Skin epidermis (tissue), 12 donors: ENCODE results near the gene CDIPT.
"Not testable (repeated sequence)": the region's sequence is repeated elsewhere in the genome, so short reads cannot be mapped to it uniquely, and the experiment has no call there.

Experiments used
- H3K27ac ChIP-seq, 21 experiments: fragments of 200-600 bp; sonication (generic) in 11 of 21; one replicate each; pipeline ENCODE4 v1.5.0; 2020; ENCODE audit warnings: mild to moderate bottlenecking in 3 of 21, inconsistent platforms in 2 of 21, moderate library complexity in 2 of 21
- H3K4me3 ChIP-seq, 7 experiments: fragments of 200-600 bp; sonication (generic) in 2 of 7; one replicate each; pipeline ENCODE4 v1.5.0; 2020; ENCODE audit warnings: inconsistent platforms in 2 of 7, mild to moderate bottlenecking in 2 of 7, moderate library complexity in 1 of 7

CDIPT gene

DNA sequence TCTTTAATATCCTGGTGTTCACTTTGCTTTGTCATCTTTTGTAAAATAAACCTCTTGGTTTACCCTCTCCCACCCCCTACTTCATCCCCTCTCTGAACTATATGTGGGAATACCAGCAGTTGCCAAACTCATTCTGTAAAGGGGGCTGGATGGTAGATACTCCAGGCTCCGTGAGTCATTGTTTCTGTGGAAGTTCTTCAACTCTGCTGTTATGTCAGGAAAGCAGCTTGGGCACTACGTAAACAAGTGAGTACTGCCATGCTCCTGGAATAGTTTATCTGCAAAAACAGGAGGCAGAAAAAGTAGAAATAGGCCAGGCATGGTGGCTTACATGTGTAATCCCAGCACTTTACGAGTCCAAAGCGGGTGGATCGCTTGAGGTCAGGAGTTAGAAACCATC lies 25.2 kb downstream of the CDIPT start:
- Histone ChIP-seq H3K27ac (no peak overlapping the region), H3K4me3 (no peak overlapping the region)

DNA sequence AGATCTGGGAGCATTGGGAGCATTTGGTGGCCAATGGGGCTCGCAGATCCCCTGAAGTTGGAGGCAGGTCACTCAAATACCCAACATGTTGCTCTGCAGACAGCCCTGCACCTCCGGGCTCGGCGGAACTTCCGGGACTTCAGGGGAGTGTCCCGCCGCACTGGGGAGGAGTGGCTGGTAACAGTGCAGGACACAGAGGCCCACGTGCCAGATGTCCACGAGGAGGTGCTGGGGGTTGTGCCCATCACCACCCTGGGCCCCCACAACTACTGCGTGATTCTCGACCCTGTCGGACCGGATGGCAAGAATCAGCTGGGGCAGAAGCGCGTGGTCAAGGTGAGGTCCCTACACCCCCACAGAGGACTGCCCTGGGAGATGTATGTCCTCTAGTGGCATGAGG lies 26.4 kb downstream of the CDIPT start:
- H3K4me3 ChIP-seq = no peak overlapping the region
- no peak overlapping the region for H3K27ac ChIP-seq

DNA sequence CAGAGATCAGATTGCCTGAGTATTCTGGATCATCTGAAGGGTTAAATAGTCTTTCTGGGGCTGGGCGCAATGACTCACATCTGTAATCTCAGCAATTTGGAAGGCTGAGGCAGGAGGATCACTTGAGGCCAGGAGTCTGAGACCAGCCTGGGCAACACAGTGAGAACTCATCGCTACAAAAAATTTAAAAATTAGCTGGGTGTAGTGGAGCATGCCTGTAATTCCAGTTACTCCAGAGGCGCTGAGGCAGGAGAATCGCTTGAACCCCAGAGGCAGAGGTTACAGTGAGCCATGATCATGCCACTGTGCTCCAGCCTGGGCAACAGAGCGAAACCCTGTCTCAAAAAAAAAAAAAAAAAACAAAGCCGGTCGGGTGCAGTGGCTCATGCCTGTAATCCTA lies 27.1 kb downstream of the CDIPT start:
- Histone ChIP-seq H3K27ac (no peak overlapping the region), H3K4me3 (no peak overlapping the region)

DNA sequence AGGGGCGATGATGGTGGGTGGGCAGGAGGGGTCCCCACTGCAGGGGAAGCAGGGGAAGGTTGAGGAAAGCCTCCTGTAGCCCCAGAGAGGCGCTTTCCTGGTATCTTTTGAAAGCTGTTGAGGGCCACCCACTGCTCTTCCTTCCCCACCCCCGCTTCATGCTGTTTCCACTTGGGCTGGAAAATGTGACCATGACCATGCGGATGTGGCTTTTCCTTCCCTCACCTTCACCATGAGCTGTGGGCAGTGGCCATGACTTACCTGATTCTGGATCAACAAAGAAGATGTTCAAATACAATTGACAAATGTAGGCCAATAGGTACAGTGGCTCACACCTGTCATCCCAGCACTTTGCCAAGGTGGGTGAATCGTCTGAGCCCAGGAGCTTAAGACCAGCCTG lies 28.9 kb downstream of the CDIPT start:
- no peak overlapping the region for H3K4me3 ChIP-seq

DNA sequence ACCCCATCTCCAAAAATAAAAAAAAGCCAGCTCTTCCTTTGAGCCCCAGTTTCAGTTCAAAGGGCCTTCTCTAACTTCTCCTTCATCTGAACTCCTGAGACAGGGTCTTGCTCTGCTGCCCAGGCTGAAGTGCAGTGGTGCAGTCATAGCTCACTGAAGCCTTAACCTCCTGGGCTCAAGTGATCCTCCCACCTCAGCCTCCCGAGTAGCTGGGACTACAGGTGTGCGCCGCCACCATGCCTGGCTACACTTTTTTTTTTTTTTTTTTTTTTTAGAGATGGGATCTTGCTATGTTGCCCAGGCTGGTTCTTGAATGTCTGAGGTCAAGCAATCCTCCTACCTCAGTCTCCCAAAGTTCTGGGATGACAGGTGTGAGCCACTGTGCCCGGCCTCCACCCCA lies 29.8 kb downstream of the CDIPT start:
- not testable (repeated sequence) for H3K27ac ChIP-seq, H3K4me3 ChIP-seq

More for the DNA sequence above, 28.9 kb downstream of the CDIPT start:
- no peak overlapping the region for H3K27ac ChIP-seq

DNA sequence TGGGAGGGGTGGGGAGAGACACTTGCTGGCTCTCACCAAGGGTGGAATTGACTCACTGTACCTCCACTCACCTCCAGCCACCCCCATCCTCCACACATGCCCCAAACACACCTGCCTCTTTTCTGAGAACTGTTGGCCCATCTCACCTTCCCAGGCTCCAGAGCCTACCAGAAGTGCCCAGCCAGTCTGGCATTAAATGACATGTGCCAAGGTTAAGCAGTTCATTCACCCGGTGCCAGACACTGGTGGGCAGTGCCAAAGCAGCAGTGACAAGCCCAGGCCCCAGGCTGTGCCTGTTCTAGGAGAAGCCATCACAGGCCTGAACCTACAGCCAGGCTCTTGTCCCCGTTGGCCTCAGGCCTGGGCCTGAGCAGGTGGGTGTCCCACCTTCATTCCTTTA lies 31.5 kb downstream of the CDIPT start:
- H3K4me3 ChIP-seq = no peak overlapping the region
- no peak overlapping the region for H3K27ac ChIP-seq

DNA sequence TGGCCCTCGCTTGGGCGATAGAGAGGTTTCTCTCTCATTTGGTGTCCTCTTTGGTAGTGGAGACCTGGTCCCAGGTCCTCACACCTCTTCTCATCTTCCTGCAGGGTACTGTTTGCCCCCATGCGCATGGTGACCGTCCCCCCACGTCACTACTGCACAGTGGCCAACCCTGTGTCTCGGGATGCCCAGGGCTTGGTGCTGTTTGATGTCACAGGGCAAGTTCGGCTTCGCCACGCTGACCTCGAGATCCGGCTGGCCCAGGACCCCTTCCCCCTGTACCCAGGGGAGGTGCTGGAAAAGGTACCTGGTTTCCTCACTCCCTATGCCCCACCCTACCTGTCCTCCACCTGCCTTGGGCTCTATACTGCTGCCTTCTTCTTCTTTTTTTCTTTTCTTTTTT lies 32.3 kb downstream of the CDIPT start:
- H3K4me3 ChIP-seq = no peak overlapping the region
- peak overlapping the region in 1 of 21 experiments; percentile 45 for H3K27ac ChIP-seq

DNA sequence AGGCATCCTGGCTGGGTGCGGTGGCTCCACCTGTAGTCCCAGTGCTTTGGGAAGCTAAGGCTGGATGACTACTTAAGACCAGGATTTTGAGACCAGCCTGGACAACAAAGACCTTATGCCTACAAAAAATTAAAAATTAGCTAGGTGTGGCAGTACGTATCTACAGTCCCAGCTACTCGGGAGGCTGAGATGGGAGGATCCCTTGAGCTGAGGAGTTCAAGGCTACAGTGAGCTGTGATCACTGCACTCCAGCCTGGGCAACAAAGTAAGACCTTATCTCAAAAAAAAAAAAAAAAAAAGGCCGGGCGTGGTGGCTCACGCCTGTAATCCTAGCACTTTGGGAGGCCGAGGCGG lies 36.7 kb downstream of the CDIPT start:
- Histone ChIP-seq H3K4me3 (no peak overlapping the region), H3K27ac (peak overlapping the region in 13 of 21 experiments; percentile 2 to 97 (median 71))

DNA sequence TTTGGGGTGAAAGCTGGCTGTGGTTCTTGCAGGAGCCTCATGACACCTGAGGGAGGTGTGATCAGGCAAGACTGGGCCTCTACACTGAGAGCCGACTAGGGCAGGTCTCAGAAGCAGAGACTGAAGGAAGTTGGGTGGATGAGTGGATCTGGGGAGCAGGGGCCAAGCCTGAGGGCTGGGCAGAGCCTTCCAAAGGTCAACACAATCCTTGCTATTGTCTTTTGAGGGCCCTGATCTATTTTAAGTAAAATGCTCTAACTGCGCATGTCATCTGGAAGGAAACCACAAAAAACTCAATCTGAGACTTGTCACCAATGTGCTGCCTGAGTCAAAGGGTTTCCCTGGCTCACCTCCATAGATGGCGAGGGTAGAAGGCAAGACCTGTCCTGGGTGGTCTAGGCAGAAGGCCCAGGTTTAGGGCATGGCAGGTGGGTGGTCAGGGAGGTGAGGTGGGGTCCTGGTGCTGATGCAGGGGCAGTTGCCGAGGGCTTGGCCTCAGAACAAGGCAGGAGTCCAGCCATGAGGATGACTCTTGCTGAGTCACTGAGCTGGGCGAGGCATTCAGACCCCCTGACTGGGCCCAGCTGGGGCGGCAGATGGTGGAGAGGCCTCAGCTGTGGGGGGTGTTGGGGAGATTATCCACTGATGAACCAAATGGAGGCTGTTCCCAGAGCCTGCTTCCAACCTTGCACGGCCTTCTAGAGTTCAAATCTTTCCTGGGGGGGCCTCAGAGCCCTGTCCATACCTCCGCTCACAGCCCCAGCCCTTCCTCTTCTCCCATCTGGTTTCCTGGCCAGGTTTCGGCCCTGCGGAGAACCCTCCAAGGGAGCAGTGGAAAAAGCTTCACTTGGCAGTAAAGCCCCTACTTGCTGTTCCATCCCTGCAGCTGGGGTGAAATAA lies 37.6 kb downstream of the CDIPT start:
- Histone ChIP-seq H3K27ac (peak overlapping the region in 19 of 21 experiments; percentile 2 to 97 (median 69)), H3K4me3 (no peak overlapping the region)

DNA sequence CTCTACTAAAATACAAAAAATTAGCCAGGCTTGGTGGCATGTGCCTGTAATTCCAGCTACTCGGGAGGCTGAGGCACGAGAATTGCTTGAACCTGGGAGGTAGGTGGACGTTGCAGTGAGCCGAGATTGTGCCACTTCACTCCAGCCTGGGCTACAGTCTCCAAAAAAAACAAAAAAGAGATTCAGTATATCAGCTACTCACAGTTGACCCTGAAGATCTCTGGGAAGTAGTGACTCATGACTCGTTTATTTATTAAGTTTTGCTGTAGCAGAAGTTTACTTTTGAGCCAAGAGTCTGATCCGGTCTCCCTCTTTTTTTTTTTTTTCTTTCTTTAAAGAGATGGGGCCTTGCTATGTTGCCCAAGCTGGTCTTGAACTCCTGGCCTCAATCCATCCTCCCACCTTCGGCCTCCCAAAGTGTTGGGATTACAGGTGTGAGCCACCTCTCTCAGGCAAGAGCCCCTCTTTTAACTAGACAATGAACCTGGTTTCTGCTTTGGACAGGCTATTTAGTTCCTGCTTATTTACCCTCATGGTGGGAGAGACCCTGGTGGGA lies 38.4 kb downstream of the CDIPT start:
- H3K4me3 ChIP-seq = no peak overlapping the region
- H3K27ac ChIP-seq = peak overlapping the region in 19 of 21 experiments; percentile 15 to 97 (median 69)

DNA sequence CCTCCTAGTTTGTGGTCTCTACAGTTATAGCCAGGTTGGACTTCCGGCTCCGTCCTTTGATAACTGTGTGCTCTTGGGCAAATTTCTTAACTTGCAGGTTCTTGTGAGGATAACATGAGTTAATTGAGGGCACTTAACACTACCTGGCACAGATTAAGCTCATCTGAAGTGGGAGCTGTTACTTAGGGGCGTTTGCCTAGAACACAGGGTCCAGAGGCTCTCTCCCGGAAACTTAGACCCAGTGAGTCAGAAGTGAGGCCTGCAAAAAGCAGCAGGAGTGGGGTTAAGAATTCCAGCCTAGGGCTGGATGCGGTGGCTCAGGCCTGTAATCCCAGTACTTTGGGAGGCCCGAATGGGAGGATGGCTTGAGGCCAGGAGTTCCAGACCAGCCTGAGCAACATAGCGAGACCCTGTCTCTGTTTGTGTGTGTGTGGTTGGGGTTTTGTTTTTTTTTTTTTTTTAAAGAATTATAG lies 41.3 kb downstream of the CDIPT start:
- Histone ChIP-seq H3K4me3 (peak overlapping the region; percentile 41 to 68 (median 55)), H3K27ac (peak overlapping the region; percentile 71 to 97 (median 91))

DNA sequence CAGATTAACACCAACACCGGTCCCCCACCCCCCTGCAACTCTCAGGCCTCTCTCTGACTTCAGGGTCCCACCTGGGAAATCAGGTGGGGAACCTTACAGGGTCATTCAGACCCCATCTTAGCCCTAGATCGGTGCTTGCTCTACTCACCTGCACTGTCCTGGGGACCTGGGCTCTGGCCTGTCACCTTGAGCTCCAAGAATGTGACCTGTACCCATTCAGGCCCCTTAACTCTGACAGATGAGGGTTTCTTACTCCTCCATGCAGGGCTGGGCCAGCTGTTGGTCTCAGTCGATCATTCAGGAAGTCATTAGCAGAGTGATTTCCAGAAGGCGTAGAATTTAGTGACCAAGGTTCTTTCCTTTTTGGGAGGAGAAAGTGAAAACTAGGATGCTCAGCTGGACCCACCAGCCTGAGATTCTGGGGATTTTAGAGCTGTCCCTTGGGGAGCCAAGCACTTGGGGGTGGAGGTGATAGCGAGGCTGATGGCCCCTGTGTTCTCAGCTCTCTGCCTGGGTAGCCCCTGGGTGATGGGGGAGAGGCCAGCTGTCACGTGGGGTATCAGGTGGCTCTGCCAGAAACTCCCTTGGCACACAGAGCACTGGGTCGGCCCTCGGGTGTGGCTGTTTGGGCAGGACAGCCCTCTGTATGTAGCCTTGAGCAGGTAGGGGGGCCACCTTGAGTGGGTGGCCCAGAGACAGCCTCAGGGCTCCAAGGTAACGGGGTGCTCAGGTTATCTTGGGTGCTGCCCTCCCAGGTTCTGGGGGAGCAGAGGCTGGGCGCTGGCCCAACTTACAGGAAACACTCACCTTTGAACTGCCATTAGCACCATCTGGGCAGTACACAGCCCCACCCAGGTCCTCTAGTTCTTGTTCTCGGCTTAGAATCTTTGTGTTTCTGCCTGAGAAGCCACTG lies 42.0 kb downstream of the CDIPT start:
- peak overlapping the region; percentile 41 to 68 (median 55) for H3K4me3 ChIP-seq
- H3K27ac ChIP-seq = peak overlapping the region; percentile 71 to 97 (median 91)

DNA sequence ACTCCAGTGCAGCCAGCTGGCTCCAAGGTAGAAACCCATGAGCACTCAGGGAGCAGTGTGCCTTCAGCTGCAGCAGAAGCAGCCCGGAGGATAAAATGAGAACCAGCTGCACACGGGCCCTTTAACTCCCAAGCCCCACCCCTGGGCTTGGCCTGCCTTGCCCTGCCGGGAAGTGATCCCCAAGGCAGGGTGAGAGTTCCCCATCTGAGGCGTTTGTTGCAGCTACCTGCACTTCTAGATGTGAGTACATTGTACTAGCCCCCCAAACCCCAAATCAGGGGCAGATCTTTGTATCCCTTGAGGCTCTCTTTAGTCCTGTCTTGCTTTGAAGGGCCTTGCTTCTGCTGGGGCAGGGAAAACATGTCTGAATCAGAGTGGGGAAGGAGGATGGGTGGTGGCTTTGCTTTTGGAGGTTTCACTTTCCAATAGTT lies 42.7 kb downstream of the CDIPT start, which contains the start of gene MVP:
TSS of gene MVP (plus strand) at position 192 of the 431 bp plus-strand sequence. CDS start 10,088 bp downstream, outside the sequence.
- Histone ChIP-seq H3K27ac (peak within 1 kb of the TSS; percentile 71 to 97 (median 91)), H3K4me3 (peak within 1 kb of the TSS; percentile 41 to 68 (median 55))

DNA sequence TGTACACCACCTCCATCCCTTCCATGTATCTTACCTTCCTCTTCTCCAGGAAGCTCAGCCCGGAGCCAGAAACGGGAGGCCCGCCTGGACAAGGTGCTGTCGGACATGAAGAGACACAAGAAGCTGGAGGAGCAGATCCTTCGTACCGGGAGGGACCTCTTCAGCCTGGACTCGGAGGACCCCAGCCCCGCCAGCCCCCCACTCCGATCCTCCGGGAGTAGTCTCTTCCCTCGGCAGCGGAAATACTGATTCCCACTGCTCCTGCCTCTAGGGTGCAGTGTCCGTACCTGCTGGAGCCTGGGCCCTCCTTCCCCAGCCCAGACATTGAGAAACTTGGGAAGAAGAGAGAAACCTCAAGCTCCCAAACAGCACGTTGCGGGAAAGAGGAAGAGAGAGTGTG lies 43.5 kb downstream of the CDIPT start:
- H3K27ac ChIP-seq = peak overlapping the region in 15 of 21 experiments; percentile 85 to 97 (median 92)
- peak overlapping the region in 2 of 7 experiments; percentile 67 to 68 for H3K4me3 ChIP-seq

DNA sequence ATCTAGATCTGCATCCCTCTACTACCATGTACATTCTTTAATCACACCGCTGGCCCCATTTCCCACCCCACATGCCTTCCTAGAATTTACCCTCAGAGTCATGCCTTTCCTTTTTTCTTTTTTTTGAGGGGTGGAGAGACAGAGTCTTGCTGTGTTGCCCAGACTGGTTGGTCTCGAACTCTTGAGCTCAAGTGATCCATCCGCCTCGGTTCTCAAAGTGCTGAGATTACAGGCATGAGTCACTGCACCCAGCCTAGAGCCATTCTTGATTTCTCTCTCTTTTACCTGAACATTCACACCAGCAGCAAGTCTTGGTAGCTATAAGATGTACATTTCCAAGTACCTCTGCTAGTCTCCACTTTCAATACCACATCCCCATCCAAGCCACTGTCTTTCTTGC lies 44.9 kb downstream of the CDIPT start:
- Histone ChIP-seq H3K4me3 (no peak overlapping the region), H3K27ac (peak overlapping the region in 5 of 21 experiments; percentile 88 to 95 (median 91))

DNA sequence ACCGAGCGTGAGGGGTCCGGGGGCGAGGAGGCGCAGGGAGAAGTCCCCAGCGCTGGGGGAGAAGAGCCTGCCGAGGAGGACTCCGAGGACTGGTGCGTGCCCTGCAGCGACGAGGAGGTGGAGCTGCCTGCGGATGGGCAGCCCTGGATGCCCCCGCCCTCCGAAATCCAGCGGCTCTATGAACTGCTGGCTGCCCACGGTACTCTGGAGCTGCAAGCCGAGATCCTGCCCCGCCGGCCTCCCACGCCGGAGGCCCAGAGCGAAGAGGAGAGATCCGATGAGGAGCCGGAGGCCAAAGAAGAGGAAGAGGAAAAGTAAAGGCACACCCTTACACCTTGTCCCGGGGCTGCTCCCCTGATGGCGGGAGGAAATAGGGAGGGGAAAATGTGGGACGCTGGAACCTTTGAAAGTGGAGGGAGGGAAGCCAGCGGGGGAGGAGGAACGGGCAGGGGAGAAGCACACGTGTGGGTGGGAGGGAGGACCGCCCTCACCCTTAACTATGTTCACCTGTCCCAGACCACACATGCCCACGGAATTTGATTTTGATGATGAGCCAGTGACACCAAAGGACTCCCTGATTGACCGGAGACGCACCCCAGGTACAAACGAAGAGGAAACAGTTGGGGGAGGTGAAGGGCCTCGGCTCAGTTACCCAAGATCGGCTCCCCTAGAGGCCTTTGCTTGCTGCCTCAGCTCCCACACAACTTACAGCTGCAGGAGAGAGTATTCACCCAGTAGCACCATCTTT lies 46.2 kb downstream of the CDIPT start:
- H3K27ac ChIP-seq = peak overlapping the region; percentile 59 to 98 (median 91)
- peak overlapping the region; percentile 48 to 85 (median 66) for H3K4me3 ChIP-seq

DNA sequence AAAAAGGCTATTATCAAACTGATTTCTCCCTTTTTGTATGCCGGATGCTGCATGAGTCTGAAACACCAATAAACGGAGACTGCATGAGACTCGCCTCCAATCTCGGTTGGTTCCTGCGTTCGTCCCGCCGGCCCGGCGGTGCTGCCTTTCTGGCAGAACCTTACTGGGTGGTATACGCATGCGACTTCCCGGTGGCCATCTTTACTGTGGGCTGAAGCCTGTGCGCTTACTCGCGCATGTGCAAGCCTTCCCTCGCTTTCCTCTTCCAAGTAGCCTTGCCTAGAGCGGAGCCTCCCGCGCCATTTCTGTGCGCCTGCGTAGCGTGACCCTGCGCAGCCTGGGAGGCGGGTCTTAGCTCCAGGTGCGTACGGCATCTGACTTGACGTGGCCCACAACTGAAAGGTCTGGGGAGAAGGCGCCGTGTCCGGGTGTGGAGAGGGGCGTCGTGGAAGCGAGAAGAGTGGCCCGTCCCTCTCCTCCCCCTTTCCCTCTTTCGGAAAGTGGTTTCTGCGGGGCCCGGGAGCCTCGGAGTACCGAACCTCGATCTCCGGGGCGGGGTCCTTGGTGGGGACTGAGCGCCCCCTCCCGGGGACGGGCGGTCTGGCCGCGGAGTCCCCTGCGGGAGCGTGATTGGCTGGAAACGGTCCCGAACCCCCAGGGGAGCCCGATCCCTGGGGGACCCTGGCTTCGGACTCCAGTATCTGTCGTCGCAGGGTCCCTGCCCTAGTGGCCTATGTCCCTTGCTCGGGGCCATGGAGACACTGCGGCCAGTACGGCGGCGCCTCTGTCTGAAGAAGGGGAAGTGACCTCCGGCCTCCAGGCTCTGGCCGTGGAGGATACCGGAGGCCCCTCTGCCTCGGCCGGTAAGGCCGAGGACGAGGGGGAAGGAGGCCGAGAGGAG lies 47.0 kb downstream of the CDIPT start, which contains the start of gene PAGR1:
TSS of gene PAGR1 (plus strand) at position 360 of the 901 bp plus-strand sequence. CDS start at position 734, 374 bp downstream.
- H3K4me3 ChIP-seq = peak within 1 kb of the TSS; percentile 48 to 85 (median 66)

More for the DNA sequence above, 47.0 kb downstream of the CDIPT start, which contains the start of gene PAGR1:
- H3K27ac ChIP-seq = peak within 1 kb of the TSS; percentile 59 to 98 (median 91)
